GM21367 (cell line): ENCODE data around the gene OGFRL1.
"Not testable (repeated sequence)": the region's sequence is repeated elsewhere in the genome, so short reads cannot be mapped to it uniquely, and the experiment has no call there.

Source experiments
- ATAC-seq: cut with Tn5 transposase; IDR thresholded peaks from one replicate; pipeline ENCODE4 v1.9.1; 2021; ENCODE audit not compliant: unreplicated experiment

The OGFRL1 gene

DNA sequence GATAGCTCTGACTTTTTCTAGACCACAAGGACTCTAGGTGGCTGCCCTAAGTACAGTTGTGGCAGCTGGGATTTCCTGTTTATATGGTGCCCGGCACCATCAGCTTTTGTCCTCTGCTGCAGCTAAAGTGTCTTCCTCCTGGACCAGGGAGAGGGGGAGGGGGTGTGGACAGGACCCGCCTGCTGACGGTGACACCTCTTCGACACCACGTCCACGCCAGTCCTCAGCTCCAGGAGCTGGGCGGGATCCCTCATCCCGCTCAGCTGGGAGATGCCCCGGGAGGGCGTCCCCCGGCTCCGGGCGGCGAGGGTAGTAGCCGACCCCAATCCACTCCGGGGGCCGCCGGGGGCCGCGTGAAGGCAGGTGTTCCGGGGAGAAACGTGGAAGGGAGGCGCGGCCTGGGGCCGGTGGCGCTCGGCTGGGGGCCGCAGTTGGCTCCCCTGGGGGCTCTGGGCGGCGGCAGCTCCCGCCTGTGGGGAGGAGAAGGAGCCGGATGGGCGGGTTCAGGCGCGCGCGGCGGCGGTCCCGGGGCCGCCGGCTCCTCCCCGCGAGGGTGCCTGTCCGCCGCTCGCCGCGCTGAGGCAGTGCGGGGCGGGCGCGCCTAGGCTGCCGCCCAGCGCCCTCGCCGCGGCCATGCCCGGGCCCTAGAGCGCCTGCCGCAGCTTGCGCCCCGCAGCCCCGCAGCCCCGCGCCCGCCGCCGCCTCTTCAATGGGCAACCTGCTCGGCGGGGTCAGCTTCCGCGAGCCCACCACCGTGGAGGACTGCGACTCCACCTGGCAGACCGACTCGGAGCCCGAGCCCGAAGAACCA is at the start of gene OGFRL1:
TSS of gene OGFRL1 (plus strand) at position 584 of the 811 bp plus-strand sequence. CDS start at position 710, 126 bp downstream.
- peak; percentile 85 for ATAC-seq

DNA sequence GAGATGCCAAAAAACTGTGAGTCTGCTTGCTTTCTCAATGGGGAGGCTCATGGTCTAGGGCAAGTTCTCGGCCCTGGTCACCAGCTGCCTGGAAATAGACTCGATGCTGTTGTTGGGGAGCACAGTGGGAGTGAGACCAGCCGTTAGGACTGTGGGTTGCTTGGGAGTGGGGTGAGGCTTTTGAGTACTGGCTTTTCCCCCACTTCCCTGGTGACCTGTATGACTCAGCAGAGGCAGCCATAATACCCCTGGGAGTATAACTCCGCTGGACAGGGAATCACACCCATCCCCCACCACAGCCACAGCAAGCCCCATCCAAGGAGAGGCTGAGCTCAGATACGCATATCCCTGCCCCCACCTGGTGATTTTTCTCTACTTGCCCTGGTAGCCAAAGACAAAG is 48.9 kb upstream of the OGFRL1 start:
- no peak for ATAC-seq

DNA sequence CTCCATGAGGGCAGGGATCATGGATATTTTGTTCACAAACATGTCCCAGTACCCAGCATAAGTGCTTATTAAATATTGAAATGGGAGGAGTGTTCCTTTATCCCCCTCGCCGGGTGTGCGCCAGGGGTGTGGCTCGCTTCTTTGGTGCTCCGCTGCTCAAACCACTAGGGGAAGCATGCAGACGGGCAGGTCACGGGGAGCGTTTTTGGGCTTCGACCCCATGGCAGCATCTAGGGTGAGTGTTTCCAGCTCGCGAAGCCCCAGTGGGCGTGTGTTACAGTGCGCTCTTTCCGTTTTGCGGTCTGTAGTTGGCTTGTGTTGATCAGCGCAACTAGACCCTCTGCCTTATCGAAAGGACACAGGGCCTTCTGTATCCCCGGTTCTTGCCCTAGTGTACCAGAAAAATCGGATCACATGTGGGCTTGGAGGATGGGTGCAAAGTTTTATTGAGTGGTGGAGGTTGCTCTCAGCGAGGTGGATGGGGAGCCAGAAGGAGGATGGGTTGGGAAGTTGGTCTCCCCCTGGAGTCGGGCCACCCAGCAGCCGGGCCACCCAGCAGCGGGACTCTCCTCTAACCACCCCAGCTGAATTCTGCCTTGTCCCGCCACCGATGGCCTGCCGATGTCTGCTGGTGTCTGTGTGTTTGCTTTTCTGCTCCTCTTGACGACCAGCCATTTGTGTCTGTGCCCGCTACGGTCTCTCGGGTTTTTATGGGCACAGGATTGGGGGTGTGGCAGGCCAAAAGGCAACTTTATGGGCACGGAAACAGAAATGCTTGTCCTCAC is 43.2 kb upstream of the OGFRL1 start:
- ATAC-seq: no peak

DNA sequence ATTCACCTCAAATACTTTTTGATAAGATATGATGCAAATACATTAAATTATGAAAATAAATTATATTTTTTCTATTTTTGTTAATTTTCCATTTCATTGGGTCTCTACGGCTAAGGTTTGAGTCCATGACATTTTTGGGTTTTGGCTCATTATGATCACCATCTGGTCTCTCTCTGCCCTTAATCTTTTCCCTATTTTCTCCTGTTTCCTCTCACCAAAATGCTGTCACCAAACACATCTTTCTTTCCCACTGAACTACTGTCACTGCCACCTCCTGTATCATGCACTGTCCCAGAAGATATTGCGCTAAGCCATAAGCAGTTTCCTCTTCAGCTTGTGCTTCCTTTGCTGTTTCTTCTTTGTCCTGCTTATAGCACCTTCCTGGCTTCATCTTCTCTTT is 42.0 kb upstream of the OGFRL1 start:
- no peak for ATAC-seq

DNA sequence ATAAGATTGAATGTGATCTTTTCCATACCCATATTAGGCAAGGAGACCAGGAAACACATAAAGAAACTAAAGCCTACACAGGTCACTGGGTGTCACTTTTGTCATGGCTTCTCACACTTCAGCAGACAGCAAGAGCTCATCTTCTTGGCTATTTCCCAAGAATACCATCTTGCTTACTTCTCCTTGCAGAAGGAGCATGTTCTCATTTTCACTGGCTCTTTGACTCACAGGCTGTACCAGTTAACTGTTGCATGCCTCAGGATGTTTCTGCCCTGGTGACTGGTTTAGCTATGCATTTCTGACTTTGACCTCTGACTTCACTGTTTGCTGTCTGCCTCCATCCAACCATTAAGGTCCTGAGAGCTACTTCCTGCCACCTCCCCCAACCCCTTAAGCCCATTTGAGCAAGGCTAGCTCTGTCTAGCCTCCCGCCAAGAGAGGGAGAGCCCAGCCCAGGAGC is 40.3 kb upstream of the OGFRL1 start:
- ATAC-seq: peak; percentile 74

DNA sequence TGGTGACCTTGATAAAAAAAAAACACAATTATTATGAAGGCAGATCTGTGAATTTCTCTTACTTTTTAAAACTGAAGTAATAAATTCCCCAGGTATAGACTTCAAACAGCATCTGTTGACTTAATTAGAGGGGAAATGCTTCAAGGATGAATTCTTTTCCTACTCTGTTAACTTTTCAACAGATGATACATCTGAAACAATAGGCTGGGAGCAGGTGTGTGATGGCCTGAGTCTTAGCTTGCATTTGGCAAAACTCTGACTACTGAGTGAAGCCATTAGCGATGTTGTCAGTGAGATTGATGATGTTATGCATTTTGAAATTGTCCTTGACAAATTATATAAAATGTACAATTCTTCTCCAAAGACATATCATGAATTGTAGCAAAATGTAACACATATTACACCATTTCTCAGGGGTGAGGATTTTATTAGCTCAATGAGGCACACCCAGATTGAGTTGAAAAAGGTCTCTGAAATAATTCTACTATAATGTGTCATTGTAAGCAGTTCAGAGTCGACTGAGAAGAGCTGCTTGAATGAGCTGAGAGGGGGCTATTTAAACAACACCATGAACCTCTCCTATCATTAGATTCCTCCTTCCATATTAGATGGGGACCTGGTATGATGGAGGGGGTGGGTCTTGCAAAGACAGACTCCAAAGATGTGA is 39.6 kb upstream of the OGFRL1 start:
- no peak for ATAC-seq

DNA sequence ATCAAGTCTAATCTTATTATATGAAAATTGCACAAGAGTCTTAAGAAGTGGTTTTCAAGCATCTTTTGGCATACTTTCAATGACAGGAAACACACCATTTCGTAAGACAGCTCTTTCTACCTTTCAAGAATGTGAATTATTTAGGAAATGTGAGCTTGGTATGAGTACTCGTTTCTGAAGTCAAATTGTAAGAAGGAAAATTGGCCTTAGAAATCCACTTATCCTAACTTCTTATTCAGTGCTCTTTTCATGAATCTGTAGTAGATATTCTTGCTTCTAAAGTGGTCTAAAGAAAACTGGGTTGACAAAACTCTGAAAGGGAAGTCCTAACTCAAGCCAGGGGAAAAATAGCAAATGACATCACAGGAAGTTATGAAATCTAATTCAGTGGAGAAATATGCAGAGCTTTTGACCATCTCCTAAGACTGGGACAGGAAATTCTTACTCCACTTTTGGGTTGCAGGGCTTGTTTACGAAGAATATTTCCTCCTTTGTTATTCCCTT is 38.5 kb upstream of the OGFRL1 start:
- ATAC-seq: no peak

DNA sequence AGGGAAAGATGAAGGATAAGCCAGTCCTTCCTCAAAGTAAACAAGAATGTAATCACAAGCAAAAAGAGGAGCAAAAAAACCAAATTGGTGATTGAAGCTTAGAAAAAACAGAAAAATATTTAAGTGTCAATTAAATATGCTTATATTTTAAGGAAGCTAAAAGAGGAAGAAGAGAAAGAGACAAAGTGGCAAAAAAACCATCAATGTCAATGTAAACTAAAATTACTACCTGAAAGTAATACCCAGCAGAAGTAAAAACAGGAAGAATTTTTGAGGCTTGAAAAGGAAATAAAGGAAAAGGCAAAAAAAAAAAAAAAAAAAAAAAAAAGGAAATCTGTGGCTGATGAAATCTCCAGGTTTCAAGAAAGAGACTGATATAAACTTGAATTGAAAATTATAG is 36.2 kb upstream of the OGFRL1 start:
- ATAC-seq: no peak

DNA sequence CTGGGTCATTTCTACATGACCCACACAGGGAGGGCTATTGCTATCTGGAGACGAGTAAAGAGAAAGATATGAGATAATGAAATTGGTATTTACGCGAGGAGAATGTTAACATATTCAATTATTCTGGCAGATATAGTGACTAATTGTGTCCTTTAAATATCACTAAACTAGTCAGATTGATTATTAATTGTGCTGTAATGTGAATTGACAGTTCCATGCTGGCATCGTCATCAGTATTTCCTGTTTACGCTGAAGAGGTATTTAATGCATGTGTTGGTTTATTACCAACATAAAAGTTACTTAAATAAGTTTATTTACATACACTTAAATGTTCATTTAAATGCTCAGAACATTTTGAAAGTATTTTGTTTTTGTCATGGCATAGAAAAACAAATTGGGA is 35.7 kb upstream of the OGFRL1 start:
- ATAC-seq: no peak

DNA sequence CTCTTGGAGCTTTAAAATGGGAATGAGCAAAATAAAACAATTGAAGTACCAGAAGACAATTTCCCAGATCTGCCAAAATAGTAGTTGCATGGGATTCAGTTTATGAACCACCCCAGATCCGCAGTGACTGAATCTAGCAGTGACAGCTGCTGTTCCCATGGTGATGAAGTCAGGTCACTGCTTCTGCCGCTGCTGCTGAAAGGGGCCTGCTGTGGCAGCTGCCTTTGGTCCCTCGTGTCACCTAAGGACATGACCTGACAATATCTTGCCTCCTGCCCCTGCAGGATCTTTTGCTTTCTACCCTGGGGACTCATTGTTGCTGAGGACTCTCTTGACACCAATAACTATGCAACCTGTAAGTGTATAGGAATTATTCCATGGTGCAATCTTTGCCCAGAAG is 34.3 kb upstream of the OGFRL1 start:
- ATAC-seq: no peak

DNA sequence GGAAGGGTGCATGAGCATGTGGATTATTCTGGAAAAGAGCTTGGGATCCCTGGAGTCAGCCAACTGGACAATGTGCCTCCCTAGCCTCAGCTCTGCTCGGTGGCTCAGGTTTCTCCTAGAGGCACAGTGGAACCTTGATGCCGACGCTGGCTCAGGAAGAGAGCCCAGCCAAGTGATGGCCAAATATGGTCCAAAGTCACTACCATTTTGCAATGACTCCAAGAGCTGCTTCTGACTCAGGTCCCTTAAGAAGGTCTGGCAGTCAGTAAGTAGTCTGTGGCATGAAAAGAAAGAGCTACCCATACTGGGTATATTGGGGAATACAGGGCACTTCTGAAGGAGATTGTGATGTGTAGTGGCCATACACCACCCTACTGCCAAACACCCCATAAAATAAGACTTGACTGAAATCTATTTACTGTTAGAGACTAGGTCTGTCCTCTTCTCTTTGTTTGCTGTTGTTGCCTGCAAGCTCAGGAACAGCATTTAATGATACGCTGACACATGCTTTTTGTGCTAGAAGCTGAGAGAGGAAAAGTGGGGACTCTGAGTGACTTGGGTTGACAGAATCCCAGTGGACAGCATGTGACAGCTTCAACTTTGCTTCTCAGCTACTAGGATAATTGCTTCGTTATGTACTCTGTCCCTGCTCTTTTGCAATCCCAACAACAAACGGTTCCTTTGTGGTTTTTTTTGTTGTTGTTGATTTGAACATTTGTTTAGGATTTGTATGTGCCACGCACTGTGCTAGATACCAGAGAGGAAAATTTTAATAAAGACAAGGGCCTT is 30.3 kb upstream of the OGFRL1 start:
- ATAC-seq: no peak

DNA sequence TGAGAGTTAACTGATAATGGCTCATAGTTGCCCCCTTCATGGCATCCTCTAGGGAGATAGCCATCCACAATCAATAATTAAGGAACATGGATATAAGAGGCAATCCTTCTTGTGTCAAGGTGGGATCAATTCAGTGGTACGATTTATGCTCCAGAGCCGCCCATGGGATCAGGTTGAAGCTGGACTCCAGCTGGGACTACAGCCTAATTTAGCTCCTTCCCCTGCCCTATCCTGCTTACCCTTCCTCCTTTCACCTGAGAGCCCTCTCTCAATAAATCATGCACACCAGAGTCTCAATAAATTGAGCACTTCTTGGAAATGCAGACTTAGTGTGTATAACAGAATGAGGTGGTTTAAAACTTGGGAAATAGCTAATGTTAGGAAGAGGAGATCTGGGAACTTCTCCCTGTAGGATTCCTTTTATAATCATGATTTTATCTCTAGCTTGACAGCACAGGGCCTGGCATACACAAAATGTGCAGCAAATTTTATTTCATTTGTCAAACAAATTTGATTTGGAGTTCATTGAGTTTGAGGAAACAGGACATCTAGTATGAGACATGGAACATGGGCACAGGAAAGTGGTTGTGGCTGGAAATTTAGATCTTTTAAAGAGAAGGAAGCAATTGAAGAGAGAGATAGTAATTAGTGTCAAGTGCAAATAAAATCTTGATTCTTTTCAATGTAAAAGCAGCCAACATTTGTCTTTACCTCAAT is 28.6 kb upstream of the OGFRL1 start:
- no peak for ATAC-seq

DNA sequence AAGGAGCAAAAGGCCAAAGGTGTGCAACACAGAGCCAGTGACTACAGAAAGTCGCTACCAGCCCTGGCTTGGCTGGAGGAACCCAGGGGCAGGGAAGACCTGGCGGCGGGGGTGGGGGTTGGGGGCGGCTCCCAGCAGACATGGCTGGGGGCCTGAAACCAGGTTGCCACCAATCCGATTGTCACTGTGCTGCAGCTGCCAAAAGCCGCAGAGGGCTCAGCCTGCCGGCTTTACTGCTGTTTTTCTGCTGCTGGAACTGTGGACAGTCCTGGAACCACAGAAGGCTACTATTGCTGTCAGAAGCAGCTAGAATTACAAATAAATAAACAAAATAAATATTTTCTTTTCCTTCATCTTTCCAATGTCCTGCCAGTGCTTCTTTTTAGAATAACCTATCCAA is 25.7 kb upstream of the OGFRL1 start:
- ATAC-seq: no peak

DNA sequence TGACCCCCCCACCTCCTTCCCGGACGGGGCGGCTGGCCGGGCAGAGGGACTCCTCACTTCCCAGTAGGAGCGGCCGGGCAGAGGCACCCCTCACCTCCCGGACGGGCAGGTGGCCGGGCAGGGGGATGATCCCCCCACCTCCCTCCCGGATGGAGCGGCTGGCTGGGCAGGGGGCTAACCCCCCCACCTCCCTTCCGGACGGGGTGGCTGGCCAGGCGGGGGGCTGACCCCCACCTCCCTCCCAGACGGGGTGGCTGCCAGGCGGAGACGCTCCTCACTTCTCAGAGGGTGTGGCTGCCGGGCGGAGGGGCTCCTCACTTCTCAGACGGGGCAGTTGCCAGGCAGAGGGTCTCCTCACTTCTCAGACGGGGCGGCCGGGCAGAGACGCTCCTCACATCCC is 22.2 kb upstream of the OGFRL1 start:
- ATAC-seq: not testable (repeated sequence)

DNA sequence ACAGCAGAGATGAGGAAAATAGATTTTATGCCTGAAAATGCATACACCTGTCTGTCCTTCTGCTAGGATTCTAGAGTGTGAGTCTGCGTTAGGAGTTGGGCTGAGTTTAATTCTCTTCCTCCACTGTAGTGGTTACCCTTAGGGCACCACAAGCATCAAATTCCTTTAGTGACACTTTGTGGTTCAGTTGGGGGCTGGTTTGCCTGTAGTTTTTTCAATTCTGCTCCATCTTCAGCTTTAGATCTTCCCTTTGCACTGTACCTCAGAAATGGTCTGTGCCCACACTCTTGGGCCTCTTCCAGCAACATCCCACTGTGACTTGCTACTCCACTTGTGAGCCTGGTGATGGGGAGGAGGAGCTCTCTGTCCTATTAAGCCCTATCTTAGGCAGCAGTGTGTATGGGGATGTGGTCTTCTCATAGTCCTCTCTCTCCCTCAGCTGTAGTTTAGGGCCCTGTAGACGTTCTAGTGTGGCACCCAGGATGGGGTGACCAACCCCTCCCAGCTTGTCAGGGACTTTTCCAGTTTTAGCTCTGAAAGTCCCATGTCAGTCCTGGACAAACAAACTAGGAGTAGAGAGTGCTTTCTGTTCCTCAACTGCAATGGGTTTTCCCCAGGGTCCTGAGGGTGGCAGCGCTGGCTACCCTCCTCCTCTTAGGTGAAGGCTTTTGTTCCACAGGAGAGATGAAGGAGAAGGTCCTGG is 19.7 kb upstream of the OGFRL1 start:
- ATAC-seq: peak; percentile 68

DNA sequence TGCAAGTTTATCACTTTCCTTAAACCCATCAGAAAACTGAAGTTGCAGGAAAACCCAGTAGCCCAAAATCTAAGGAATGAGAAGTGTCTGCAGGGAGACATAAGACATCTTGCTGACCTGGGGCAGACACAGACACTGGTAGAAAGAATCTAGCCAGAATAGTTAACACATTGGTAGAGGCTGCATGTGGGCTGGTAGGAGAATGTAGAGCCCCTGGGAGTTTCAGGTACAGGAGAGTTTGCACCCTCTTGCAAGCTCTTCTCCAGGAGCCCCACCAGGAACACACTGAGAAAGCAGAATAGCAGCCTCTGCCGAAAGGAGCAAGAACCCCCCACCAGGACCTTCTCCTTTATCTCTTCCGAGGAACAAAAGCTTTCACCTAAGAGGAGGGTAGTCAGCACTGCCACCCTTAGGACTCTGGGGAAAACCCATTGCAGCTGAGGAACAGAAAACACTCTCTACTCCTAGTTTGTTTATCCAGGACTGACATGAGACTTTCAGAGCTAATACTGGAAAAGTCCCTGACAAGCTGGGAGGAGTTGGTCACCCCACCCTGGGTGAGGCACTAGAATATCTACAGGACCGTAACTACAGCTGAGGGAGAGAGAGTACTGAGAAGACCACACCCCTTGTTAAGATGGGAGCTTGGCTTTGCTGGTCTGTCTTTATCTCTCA is 10.5 kb upstream of the OGFRL1 start:
- no peak for ATAC-seq

DNA sequence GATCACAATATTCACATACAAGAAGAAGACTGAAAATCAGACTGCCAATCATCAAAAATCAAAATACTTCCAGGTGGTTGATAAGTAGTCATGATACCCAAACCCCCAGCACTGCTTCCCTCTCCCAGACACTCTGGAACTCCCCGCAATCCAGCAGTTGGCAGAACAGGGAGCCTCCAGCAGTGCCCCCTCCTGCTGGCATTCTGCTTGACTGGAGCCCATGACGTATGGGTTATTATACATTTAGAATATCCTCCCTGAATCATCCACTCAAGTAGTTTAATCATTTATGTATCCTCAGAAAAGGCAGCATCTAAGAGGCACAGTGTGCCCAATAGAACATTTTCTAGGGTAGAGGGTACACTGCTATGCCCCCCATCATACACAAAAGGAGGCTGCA is 9.3 kb upstream of the OGFRL1 start:
- ATAC-seq: no peak

DNA sequence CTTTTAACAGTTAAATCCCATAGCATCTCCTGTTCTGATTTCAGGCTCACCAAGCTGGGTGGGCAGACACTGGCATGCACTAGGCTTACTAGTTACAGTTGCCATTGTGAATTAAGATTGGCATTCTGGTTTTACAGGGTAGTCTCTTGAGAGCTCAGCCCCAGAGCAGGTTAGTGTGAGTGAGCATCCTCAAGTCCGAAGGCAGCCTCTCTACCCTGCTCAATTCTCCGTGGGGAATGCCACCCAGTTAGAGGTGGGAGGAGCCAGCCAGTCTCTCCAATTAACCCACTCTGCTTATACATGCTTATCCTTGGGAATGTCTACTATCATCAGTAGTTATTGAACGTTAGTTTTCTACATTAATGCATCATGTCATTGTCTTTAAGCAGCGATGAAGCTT is 8.9 kb upstream of the OGFRL1 start:
- ATAC-seq: no peak

DNA sequence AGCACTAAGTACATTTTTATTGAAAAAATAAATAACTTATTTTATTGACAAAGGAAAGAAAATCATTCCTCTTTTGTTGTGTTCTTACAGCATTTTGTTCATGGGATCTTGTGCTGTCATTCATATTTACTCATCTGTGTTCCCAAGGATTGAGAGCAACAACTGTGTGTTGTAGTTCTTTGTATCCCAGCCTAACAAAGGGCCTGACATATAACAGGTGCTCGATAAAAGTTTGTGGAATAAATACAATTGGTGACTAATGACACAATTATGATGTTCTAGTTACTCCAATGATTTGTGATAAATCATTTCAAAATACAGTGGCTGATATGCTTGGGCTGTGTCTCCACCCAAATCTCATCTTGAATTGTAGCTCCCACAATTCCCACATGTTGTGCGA is 7.9 kb upstream of the OGFRL1 start:
- ATAC-seq: no peak
